Brain microvascular endothelial cell (primary cell): ENCODE results near the gene LAPTM5.

ENCODE experiments used
- DNase-seq: peaks from one replicate; pipeline ENCODE4 v3.0.0-alpha.2; 2020
- H3K27ac ChIP-seq: fragments of 250-450 bp; sonication (Bioruptor Pico); 2 replicates; pipeline ENCODE4 v1.5.1; 2020; ENCODE audit warnings: mild to moderate bottlenecking, moderate library complexity
- H3K27me3 ChIP-seq: fragments of 250-450 bp; sonication (Bioruptor Pico); replicated peaks from 2 replicates; pipeline ENCODE4 v1.5.1; 2020; ENCODE audit warnings: mild to moderate bottlenecking
- H3K36me3 ChIP-seq: fragments of 250-450 bp; sonication (Bioruptor Pico); replicated peaks from 2 replicates; pipeline ENCODE4 v1.5.1; 2020; ENCODE audit warnings: mild to moderate bottlenecking
- H3K4me3 ChIP-seq: 2 replicates; pipeline ENCODE4 v1.5.1; 2011; ENCODE audit warnings: low read depth, mild to moderate bottlenecking, control low read depth, low read length, moderate library complexity
- CTCF ChIP-seq: IDR thresholded peaks from 2 replicates; pipeline ENCODE4 v1.5.1; 2011; ENCODE audit warnings: low read depth, mild to moderate bottlenecking, moderate library complexity, low read length, control low read depth, inconsistent platforms; ENCODE audit errors: missing control alignments
- in situ Hi-C: cut with HindIII; loops from 2 replicates; pipeline ENCODE4 v1.10.0; 2017; ENCODE audit warnings: low sequenced_read_pairs, low pct_ligation_motif_present

The LAPTM5 gene

DNA sequence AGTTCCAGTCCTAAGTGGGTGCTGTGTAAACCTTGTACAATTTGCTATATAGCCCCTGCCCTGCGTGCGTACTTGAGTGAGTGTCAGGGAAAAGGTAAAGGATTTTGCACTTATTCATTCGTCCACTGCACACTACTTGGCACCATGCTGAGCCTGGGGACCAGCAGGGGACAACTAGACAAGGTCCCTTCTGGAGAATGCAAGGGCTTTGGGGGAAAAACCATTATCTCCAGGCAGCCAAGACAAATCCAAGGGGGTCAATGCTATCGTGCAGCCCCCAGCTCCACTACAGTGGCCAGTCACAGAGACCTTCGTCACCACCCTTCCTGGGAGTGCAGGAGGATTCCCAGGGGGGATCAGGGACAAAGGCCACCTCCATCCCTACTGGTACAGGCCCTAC is 73.9 kb downstream of the LAPTM5 start:
- Histone ChIP-seq H3K27me3 (peaks cover 38% of the 10 kb centered on the region), H3K27ac (no peak overlapping the region), H3K4me3 (no peak overlapping the region), H3K36me3 (no peaks in the 10 kb centered on the region)
- no peak for DNase-seq
- no peak for TF ChIP-seq CTCF
- in situ Hi-C loops: loop anchor here (25.0 kb wide), 1 partner anchor 1446 kb away; the partner anchor contains the start of genes MECR and PTPRU
